Measurements from ENCODE around the gene RGS7. TPM values are rescaled to one million over a fixed set of nuclear protein-coding genes. Genes with fewer than 3 reads are reported as not detected.

Gene RGS7
- total RNA-seq, 2 experiments from 2014 or later: not detected

DNA sequence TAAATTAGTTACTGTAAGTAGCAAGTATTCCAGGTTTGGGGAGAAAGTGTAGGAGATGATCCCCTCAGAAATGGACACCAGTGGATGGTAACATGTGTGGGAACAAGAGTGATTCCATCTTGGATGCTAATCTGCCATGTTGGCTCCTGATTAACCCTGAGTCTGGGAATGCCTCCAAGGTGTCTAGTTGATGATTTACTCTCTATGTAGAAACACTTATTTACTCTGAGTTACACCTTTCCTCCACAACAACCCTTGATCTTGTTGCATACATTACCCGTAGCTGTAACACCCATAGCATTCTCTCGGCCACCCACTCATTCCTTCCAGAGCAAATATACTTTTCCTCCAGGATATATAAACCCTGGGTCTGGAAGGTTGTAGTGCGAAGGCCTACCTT lies 429.2 kb downstream of the RGS7 start:
- H3K27me3 ChIP-seq (ENCODE audit: control insufficient read depth in 1 of 2, insufficient read depth in 2 of 2, low read length in 2 of 2): no peaks in the 10 kb centered on the region
- H3K4me3 ChIP-seq (ENCODE audit: low read length): no peak overlapping the region
- TF ChIP-seq, protein P1, sequence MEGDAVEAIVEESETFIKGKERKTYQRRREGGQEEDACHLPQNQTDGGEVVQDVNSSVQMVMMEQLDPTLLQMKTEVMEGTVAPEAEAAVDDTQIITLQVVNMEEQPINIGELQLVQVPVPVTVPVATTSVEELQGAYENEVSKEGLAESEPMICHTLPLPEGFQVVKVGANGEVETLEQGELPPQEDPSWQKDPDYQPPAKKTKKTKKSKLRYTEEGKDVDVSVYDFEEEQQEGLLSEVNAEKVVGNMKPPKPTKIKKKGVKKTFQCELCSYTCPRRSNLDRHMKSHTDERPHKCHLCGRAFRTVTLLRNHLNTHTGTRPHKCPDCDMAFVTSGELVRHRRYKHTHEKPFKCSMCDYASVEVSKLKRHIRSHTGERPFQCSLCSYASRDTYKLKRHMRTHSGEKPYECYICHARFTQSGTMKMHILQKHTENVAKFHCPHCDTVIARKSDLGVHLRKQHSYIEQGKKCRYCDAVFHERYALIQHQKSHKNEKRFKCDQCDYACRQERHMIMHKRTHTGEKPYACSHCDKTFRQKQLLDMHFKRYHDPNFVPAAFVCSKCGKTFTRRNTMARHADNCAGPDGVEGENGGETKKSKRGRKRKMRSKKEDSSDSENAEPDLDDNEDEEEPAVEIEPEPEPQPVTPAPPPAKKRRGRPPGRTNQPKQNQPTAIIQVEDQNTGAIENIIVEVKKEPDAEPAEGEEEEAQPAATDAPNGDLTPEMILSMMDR (IDR thresholded peaks at IDR 0.05): no peak
- ChIA-PET POLR2A (no interaction called here), CTCF (no interaction called here)
- Mint-ChIP-seq H3K9me3 (peaks cover 10% of the 10 kb centered on the region), H3K27me3 (no peaks in the 10 kb centered on the region), H3K27ac (no peak overlapping the region), H3K4me1 (ENCODE audit: low read depth) (no peaks in the 10 kb centered on the region), H3K4me3 (no peak overlapping the region), H3K36me3 (ENCODE audit: low read depth) (no peaks in the 10 kb centered on the region)
- no peak overlapping the region for H3K27ac ChIP-seq (ENCODE audit: low read depth in 1 of 2, low read length in 2 of 2)
- intact Hi-C loops (cut with DNase I, micrococcal nuclease): no loop called here
- no peak for ATAC-seq (ENCODE audit: poor library complexity)
- H3K4me1 ChIP-seq (ENCODE audit: insufficient read depth, low read length): no peaks in the 10 kb centered on the region
- H3K36me3 ChIP-seq (ENCODE audit: insufficient read depth, low read length): no peaks in the 10 kb centered on the region
- no peak for DNase-seq
- peaks cover 0 to 9% of the 10 kb centered on the region in 2 experiments for H3K9me3 ChIP-seq (ENCODE audit: control insufficient read depth in 1 of 2, insufficient read depth in 1 of 2, low read length in 2 of 2)

DNA sequence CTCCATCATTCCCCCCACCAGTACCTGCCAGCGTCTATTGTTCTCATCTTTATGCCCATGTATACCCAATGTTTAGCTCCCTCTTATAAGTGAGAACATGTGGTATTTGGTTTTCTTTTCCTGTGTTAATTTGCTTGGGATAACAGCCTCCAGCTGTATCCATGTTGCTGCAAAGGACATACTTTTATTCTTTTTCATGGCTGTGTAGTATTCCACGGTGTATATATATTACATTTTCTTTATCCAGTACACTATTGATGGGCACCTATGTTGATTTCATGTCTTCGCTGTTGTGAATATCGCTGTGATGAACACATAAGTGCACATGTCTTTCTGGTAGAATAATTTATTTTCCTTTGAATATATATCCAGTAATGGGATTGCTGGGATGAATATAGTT lies 431.7 kb downstream of the RGS7 start:
- H3K9me3 ChIP-seq (ENCODE audit: control insufficient read depth in 1 of 2, insufficient read depth in 1 of 2, low read length in 2 of 2): peaks cover 0 to 4% of the 10 kb centered on the region in 2 experiments
- Mint-ChIP-seq H3K9me3 (peaks cover 11% of the 10 kb centered on the region), H3K4me3 (no peak overlapping the region), H3K27me3 (no peaks in the 10 kb centered on the region), H3K4me1 (ENCODE audit: low read depth) (no peaks in the 10 kb centered on the region), H3K27ac (no peak overlapping the region), H3K36me3 (ENCODE audit: low read depth) (no peaks in the 10 kb centered on the region)
- intact Hi-C loops (cut with DNase I, micrococcal nuclease): no loop called here
- ATAC-seq (ENCODE audit: poor library complexity) (no peak), DNase-seq (no peak)
- H3K4me3 ChIP-seq (ENCODE audit: low read length): no peak overlapping the region
- H3K27ac ChIP-seq (ENCODE audit: low read depth in 1 of 2, low read length in 2 of 2): no peak overlapping the region
- no peaks in the 10 kb centered on the region for H3K36me3 ChIP-seq (ENCODE audit: insufficient read depth, low read length)
- ChIA-PET CTCF (no interaction called here), POLR2A (no interaction called here)
- no peaks in the 10 kb centered on the region for H3K4me1 ChIP-seq (ENCODE audit: insufficient read depth, low read length)
- no peaks in the 10 kb centered on the region for H3K27me3 ChIP-seq (ENCODE audit: control insufficient read depth in 1 of 2, insufficient read depth in 2 of 2, low read length in 2 of 2)
- TF ChIP-seq, protein P1 (IDR thresholded peaks at IDR 0.05): no peak

DNA sequence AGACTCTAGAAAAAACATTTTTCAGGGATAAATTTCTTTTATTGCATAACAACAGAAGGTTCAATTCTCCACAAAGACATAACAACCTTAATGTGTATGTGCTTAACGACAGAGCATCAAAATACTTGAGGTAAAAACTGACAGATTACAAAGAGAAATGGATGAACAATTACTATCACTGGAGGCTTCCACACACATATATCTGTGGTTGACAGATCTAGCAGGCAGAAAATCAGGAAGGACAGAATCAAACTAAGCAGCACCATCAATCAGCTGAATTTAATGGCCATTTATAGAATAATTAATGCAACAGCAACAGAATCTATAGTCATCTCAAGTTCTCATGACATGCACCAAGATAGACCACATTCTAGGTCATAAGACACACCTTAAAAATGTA lies 439.0 kb downstream of the RGS7 start:
- Mint-ChIP-seq H3K27me3 (no peaks in the 10 kb centered on the region), H3K27ac (no peak overlapping the region), H3K9me3 (peaks cover 11% of the 10 kb centered on the region), H3K4me3 (no peak overlapping the region), H3K36me3 (ENCODE audit: low read depth) (no peaks in the 10 kb centered on the region), H3K4me1 (ENCODE audit: low read depth) (no peaks in the 10 kb centered on the region)
- Histone ChIP-seq H3K4me1 (ENCODE audit: insufficient read depth, low read length) (no peaks in the 10 kb centered on the region), H3K9me3 (ENCODE audit: control insufficient read depth in 1 of 2, insufficient read depth in 1 of 2, low read length in 2 of 2) (no peaks in the 10 kb centered on the region), H3K27me3 (ENCODE audit: control insufficient read depth in 1 of 2, insufficient read depth in 2 of 2, low read length in 2 of 2) (no peaks in the 10 kb centered on the region), H3K36me3 (ENCODE audit: insufficient read depth, low read length) (no peaks in the 10 kb centered on the region), H3K27ac (ENCODE audit: low read depth in 1 of 2, low read length in 2 of 2) (no peak overlapping the region), H3K4me3 (ENCODE audit: low read length) (no peak overlapping the region)
- TF ChIP-seq, protein P1 (IDR thresholded peaks at IDR 0.05): no peak
- no peak for ATAC-seq (ENCODE audit: poor library complexity)
- ChIA-PET CTCF (no interaction called here), POLR2A (no interaction called here)
- intact Hi-C loops (cut with DNase I, micrococcal nuclease): no loop called here
- no peak for DNase-seq
